ENCODE measurements around the gene FER1L5.

DNA sequence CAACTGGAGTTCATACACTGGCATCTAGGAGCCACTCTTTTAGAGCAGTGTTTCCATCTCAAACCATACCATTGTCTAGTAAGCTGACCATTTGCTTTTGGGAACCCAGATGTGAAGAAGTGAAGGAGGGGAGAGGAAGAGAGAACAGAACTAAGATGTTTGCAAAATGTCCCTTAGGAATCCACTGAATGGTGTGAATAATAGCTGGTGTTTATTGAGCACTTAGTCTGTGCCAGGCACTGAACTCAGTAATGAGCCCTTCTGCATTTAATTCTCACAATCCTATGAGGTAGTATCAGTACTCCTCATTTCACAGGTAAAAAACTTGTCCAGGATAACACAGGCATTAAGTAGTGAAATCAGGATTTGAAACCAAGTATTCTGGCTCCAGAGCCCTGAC lies 73.8 kb downstream of the FER1L5 start:
- TF ChIP-seq POLR2A (IDR thresholded peaks at IDR 0.05): no peak
- TF ChIP-seq, protein P1, sequence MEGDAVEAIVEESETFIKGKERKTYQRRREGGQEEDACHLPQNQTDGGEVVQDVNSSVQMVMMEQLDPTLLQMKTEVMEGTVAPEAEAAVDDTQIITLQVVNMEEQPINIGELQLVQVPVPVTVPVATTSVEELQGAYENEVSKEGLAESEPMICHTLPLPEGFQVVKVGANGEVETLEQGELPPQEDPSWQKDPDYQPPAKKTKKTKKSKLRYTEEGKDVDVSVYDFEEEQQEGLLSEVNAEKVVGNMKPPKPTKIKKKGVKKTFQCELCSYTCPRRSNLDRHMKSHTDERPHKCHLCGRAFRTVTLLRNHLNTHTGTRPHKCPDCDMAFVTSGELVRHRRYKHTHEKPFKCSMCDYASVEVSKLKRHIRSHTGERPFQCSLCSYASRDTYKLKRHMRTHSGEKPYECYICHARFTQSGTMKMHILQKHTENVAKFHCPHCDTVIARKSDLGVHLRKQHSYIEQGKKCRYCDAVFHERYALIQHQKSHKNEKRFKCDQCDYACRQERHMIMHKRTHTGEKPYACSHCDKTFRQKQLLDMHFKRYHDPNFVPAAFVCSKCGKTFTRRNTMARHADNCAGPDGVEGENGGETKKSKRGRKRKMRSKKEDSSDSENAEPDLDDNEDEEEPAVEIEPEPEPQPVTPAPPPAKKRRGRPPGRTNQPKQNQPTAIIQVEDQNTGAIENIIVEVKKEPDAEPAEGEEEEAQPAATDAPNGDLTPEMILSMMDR (IDR thresholded peaks at IDR 0.05): no peak

Data from adrenal gland (tissue), 5 donors.